Measurements from ENCODE around the gene SLC9A7.

The SLC9A7 gene

DNA sequence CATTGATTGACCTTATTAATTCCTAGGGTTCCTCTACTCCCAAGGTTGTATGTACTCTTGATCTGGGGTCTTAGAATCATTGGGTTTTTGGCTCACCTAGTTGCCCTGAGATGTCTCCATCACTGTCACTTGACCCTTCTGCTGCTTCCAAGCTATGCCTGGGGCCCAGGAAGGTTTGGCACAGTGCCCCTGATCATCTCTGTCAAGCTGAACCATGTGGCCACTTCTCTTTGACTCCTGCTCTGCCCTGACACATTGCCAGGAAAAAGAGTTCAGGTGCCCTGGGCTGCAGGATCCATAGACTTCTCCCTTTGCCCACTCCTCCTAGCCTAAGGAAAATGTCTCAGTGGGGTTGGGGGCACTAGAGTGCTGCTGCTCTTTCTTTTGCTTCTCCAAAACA, 189.3 kb downstream of the SLC9A7 start:
- no peak for DNase-seq

DNA sequence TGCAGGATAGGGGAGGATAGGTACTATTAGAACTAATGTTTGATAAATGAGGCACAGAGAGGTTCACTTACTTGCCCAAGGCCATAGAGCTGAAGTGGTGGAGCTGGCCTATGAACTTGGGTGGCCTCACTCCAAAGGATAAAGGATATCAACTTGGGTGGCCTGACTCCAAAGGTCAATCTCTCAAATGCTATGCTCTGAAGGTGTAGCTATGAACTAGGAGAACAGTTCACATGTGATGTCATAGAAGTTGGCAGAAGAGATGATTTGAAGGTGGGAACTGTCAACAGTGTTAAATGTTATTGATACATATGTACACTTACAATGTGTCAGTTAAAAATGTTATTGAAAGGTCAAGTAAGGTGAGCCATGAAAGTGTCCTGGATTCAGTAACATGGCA, 191.5 kb downstream of the SLC9A7 start:
- DNase-seq: no peak

DNA sequence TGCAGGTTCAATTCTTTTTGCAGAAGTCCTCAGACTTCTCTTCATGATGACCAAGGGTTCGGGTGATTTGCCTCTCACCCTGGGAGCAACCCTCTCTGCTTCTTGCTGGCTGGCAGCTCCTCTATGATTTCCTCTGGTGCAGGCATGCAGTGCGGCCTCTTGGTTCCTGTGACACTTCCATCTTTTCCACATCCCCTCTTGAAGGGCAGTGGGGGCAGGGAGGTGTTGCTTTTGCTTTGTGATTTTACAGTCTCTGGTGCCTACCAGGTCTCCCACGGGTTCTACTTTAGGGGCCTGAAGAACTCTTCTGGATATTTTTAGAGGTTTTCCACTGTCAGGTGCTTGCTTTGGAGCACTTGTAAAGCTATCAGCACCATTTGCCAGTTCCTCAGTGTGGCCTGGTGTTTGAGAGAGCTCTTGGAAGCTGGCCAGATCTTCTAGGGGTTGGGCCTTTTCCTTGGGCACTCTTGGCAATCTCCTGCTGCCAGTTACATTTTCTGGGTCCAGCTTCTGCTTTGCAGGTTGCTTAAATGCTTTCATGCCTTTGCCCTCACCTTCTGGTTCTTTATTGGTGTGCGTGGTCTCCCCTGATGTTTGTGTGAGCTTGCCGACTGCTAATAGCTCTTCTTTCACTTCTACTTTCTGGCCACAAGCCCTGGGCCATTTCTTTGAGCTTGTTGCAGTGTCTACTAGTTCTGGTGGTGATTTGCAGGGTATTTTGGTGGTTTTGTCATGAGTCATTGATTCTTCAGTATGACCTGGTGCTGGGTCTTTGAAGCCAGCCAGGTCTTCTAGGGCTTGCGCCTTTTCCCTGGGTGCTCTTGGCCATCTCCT, 196.9 kb downstream of the SLC9A7 start:
- DNase-seq: no peak

DNA sequence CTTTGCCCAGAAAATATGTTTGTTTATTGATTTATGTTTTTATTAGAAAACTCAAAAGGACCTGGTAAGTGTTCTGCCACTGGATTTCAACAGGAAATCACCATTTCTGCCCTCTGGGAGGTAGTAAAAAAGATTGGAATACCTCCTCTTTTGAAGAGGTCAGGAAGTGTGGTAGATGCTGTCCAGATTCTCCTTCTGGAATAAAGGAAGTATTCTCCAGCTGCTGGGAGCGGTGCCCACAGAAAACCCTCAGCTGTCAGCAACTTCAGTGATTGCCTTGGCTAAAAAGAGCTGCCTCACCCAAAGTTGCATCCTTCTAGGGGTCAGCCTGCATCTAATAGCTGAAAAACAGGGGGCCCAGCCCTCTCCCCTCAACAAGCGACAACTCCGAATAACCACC, 199.9 kb downstream of the SLC9A7 start:
- DNase-seq: no peak

DNA sequence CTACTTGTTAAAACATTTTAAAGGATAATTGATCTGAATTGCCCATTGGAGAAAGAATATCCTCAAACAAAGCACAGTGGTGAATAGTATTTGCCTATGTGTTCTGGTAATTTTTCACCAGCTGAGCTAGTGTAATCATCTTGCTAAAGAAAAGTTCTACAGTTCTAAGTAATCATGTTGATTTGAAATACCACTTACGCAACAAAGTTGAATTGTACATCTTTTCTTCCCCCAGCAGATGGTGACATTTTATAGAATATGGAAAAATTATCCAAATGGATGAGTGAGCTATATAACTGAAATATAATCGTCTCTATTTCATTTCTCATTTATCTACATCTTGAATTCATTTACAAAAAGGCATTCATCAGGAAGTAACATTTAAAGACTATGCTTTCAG, 204.0 kb downstream of the SLC9A7 start:
- DNase-seq: no peak

DNA sequence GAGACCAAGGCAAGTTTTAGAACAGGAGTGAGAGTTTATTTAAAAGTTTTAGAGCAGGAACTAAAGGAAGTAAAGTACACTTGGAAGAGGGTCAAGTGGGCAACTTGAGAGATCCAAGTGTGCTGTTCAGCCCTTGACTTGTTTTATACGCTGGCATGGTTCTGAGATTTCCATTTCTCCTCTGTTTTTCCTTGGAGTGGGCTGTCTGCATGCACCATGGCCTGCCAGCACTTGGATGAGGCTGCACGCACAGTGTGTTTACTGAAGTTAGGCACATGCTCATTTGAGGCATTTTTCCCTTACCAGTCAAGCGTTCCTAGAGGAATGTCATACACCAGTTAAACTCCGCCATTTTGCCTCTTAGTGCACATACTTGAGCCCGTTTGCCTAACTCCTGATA, 205.0 kb downstream of the SLC9A7 start:
- no peak for DNase-seq

DNA sequence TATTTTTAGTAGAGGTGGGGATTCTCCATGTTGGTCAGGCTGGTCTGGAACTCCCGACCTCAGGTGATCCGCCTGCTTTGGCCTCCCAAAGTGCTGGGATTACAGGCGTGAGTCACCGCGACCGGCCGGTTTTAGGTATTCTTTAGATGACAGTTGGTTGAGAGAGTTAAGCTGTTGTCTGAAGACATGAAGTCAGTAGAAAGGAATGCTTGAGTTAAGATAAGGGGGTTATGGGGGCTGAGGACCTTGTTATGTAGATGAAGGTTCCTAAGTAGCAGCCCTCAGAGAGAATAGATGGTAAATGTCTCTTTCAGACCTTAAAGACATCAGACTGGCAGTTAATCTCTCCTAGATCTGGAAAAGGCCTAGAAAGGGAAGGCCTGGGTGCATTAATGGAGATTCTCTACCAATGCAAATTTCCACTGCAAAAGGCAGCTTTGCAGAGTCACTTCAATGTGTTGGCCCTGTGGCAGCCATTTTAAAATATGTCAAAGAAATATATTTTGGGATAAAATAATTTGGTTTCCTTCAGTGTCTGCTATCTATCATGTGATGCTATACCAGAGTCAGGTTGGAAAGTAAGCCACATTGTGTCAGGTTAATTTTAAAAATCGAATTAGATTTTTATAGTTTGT, 207.3 kb downstream of the SLC9A7 start:
- no peak for DNase-seq

DNA sequence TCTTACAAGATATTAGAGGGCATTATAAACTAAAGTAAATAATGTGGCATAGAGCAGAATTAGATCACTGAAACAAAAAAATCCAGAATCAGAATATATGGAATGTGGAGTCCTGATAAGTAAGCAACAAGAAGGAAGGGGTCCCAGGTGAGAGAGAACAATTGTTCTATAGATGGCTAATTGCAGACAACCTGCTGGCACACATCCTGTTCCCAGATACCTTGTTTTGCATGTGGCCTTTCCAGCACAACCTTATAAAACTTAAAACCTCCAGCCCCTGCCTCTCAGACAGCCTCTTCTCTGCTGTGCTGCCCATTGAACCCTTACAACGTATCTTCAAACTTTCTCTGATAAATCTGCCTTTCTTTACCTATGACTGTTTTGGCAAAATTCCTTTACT, 209.0 kb downstream of the SLC9A7 start:
- DNase-seq: no peak
